ENCODE measurements around the gene TAT. TPM values are rescaled to one million over a fixed set of nuclear protein-coding genes. Genes with fewer than 3 reads are reported as not detected.

Gene TAT
- polyA plus RNA-seq, 1 donor (not counting 4 experiments of a cell fraction or from before 2014, with no cell fraction given) = not detected

DNA sequence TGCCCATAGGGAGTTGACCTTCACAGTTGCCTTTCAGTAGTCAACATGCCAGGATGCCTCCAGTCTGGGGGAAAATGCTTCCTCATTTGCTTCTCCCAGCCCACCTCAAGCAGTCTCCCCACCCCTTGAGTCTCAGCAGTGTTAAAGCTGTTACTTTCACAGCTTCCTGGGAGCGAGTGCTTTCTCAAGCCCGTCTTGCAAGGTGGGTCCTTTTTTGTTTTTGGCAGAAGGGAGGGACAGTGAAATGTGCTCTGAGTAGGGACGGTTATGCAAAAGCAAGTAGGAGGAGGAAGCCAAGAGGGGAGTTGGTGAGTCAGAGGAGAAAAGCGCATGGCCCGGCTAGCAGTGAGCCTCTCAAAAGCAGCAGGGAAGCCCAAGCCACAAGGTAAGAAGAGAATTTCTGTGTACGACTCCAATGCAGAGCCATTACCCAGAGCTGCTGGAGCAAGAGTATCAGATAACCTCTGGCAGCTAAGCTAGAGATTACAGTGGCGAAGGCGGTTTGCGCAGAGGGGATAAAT, 50.7 kb downstream of the TAT start, which contains the start of gene CHST4:
CHST4 (plus strand) TSS at position 316 of the 521 bp plus-strand sequence. CDS start 10,252 bp downstream, outside the sequence.
- Histone ChIP-seq H3K27me3 (ENCODE audit: control insufficient read depth, extremely low read depth, insufficient read depth, low read length) (no peaks in the 10 kb centered on the region), H3K9me1 (ENCODE audit: control insufficient read depth, extremely low read depth, insufficient read depth, low read length) (no peaks in the 10 kb centered on the region), H3K4me2 (ENCODE audit: control insufficient read depth, extremely low read depth, insufficient read depth, low read depth, low read length) (peak within 1 kb of the TSS; percentile 58), H3K79me2 (ENCODE audit: control insufficient read depth, insufficient read depth, low read length) (no peaks in the 10 kb centered on the region), H3K4me3 (ENCODE audit: control insufficient read depth in 2 of 3, extremely low read depth in 1 of 3, insufficient read depth in 2 of 3, low read depth in 1 of 3, low read length in 3 of 3) (peak within 1 kb of the TSS in 1 of 3 experiments; percentile 13), H3K4me1 (ENCODE audit: control insufficient read depth, extremely low read depth, insufficient read depth, low read length) (peaks cover 17% of the 10 kb centered on the region), H4K20me1 (ENCODE audit: control insufficient read depth, extremely low read depth, insufficient read depth, low read length) (no peaks in the 10 kb centered on the region), H3K9me3 (ENCODE audit: control insufficient read depth, low read depth, low read length) (no peaks in the 10 kb centered on the region), H3K36me3 (ENCODE audit: control insufficient read depth in 2 of 2, extremely low read depth in 1 of 2, insufficient read depth in 2 of 2, low read length in 2 of 2) (no peaks in the 10 kb centered on the region), H3K9ac (ENCODE audit: control insufficient read depth, extremely low read depth, insufficient read depth, low read length) (no peak within 1 kb of the TSS), H3K27ac (ENCODE audit: control insufficient read depth, insufficient read depth, low read length) (no peak within 1 kb of the TSS), H2AFZ (ENCODE audit: control insufficient read depth, low read length) (peak within 1 kb of the TSS; percentile 50)
- dilution Hi-C loops (cut with MboI; ENCODE audit: extremely low pct_ligation_motif_present, low sequenced_read_pairs) = no loop called here
- FAIRE-seq (peak; percentile 82), DNase-seq (ENCODE audit: low read depth, low spot score) (no peak)
- no peak for TF ChIP-seq EZH2 (IDR thresholded peaks at IDR 0.05; ENCODE audit: low read length)
- TF ChIP-seq, protein P1, sequence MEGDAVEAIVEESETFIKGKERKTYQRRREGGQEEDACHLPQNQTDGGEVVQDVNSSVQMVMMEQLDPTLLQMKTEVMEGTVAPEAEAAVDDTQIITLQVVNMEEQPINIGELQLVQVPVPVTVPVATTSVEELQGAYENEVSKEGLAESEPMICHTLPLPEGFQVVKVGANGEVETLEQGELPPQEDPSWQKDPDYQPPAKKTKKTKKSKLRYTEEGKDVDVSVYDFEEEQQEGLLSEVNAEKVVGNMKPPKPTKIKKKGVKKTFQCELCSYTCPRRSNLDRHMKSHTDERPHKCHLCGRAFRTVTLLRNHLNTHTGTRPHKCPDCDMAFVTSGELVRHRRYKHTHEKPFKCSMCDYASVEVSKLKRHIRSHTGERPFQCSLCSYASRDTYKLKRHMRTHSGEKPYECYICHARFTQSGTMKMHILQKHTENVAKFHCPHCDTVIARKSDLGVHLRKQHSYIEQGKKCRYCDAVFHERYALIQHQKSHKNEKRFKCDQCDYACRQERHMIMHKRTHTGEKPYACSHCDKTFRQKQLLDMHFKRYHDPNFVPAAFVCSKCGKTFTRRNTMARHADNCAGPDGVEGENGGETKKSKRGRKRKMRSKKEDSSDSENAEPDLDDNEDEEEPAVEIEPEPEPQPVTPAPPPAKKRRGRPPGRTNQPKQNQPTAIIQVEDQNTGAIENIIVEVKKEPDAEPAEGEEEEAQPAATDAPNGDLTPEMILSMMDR (optimal IDR thresholded peaks at IDR 0.05 in 1 of 3, IDR thresholded peaks at IDR 0.05 in 1 of 3, conservative IDR thresholded peaks at IDR 0.05 in 1 of 3; ENCODE audit: extremely low read depth in 1 of 3, insufficient read depth in 2 of 3, low read length in 3 of 3) = no peak

DNA sequence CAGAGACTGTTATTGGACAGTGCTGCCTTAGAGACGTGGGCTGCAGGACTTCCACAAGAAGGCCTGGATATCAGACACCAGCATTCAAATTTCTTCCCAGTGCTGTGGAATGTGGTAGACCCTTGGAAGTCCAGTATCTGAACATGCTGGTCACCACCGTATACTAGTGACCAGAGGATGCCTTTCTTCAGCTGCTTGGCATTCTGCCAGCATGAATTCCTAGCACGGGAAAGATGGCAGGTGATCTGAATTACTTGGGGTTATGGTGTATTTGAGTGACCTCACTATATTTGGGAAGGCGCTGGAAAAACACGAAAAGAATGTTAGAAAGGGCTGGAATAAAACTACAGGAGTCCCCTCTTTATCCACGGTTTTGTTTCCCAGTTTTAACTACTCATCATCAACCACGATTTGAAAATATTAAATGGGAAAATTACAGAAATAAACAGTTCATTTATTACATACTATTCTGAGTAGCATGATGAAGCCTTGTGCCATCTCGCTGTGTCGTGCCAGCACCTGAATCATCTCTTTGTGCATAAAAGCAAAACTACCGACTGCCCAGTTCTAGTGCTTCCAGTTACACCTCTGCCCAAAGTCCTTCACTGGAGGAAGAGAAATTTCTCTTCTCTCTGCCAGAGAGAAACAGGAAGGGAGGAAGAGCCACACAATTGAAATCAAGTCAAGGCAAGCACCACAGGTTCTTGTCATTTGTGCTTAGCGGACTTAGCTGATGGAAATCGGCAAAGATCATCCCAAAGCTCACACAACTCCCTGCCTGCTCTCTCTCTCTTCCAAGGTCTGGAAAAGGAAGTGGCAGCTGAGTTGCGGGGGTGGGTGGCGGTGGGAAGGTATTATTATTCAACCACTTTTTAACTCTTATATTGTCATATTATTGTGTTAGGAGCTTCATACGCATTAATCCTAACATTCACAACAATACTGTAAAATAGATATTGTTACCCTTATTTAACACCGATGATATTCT, 52.0 kb downstream of the TAT start:
- Histone ChIP-seq H3K4me2 (ENCODE audit: control insufficient read depth, extremely low read depth, insufficient read depth, low read depth, low read length) (peak overlapping the region; percentile 46), H3K79me2 (ENCODE audit: control insufficient read depth, insufficient read depth, low read length) (no peaks in the 10 kb centered on the region), H2AFZ (ENCODE audit: control insufficient read depth, low read length) (peak overlapping the region; percentile 50), H3K27ac (ENCODE audit: control insufficient read depth, insufficient read depth, low read length) (no peak overlapping the region), H3K9me1 (ENCODE audit: control insufficient read depth, extremely low read depth, insufficient read depth, low read length) (no peaks in the 10 kb centered on the region), H3K36me3 (ENCODE audit: control insufficient read depth in 2 of 2, extremely low read depth in 1 of 2, insufficient read depth in 2 of 2, low read length in 2 of 2) (no peaks in the 10 kb centered on the region), H3K4me3 (ENCODE audit: control insufficient read depth in 2 of 3, extremely low read depth in 1 of 3, insufficient read depth in 2 of 3, low read depth in 1 of 3, low read length in 3 of 3) (peak overlapping the region in 1 of 3 experiments; percentile 13), H4K20me1 (ENCODE audit: control insufficient read depth, extremely low read depth, insufficient read depth, low read length) (no peaks in the 10 kb centered on the region), H3K27me3 (ENCODE audit: control insufficient read depth, extremely low read depth, insufficient read depth, low read length) (no peaks in the 10 kb centered on the region), H3K9me3 (ENCODE audit: control insufficient read depth, low read depth, low read length) (no peaks in the 10 kb centered on the region), H3K4me1 (ENCODE audit: control insufficient read depth, extremely low read depth, insufficient read depth, low read length) (peaks cover 17% of the 10 kb centered on the region), H3K9ac (ENCODE audit: control insufficient read depth, extremely low read depth, insufficient read depth, low read length) (no peak overlapping the region)
- dilution Hi-C loops (cut with MboI; ENCODE audit: extremely low pct_ligation_motif_present, low sequenced_read_pairs) = no loop called here
- TF ChIP-seq, protein P1 (optimal IDR thresholded peaks at IDR 0.05 in 1 of 3, IDR thresholded peaks at IDR 0.05 in 1 of 3, conservative IDR thresholded peaks at IDR 0.05 in 1 of 3; ENCODE audit: extremely low read depth in 1 of 3, insufficient read depth in 2 of 3, low read length in 3 of 3) = no peak
- no peak for TF ChIP-seq EZH2 (IDR thresholded peaks at IDR 0.05; ENCODE audit: low read length)
- FAIRE-seq (peak; percentile 43), DNase-seq (ENCODE audit: low read depth, low spot score) (no peak)
